HepG2 (cell line): ENCODE measurements around the gene CNTROB. TPM values are rescaled to one million over a fixed set of nuclear protein-coding genes. Genes with fewer than 3 reads are reported as not detected.

Source experiments
- DR1 ChIP-seq: sonication (generic); formaldehyde crosslinking; IDR thresholded peaks from 2 replicates; pipeline ENCODE4 v1.8.0; 2021; ENCODE audit warnings: mild to moderate bottlenecking, missing genetic modification reagents, inconsistent platforms
- FOSL2 ChIP-seq: sonication (generic); formaldehyde crosslinking; IDR thresholded peaks from 2 replicates; pipeline ENCODE4 v1.4.0; 2020; ENCODE audit warnings: missing genetic modification reagents
- FOXJ3 ChIP-seq: sonication (generic); formaldehyde crosslinking; IDR thresholded peaks from 2 replicates; pipeline ENCODE4 v1.4.0; 2020; ENCODE audit warnings: missing genetic modification reagents, mild to moderate bottlenecking, borderline replicate concordance
- FOXO1 ChIP-seq: sonication (generic); formaldehyde crosslinking; IDR thresholded peaks from 2 replicates; pipeline ENCODE4 v1.4.0; 2020; ENCODE audit warnings: missing genetic modification reagents
- LCORL ChIP-seq, 2 experiments: fragments of 450-650 bp in 1 of 2; sonication (generic) in 1 of 2; formaldehyde crosslinking in 1 of 2; IDR thresholded peaks; 2 replicates each; pipeline versions ENCODE4 v1.5.0 to v1.6.1; 2017 to 2020; ENCODE audit warnings: antibody characterized with exemption in 1 of 2, missing genetic modification reagents in 1 of 2
- MXD4 ChIP-seq: IDR thresholded peaks from 2 replicates; pipeline ENCODE4 v1.6.1; 2016; ENCODE audit warnings: mild to moderate bottlenecking, missing biosample characterization, missing genetic modification reagents
- RNF2 ChIP-seq: fragments of 450-650 bp; conservative IDR thresholded peaks from 2 replicates; pipeline ENCODE4 v1.6.1; 2016; ENCODE audit warnings: low read depth
- SAP130 ChIP-seq: IDR thresholded peaks from 2 replicates; pipeline ENCODE4 v1.6.1; 2016; ENCODE audit warnings: low read depth
- SETDB1 ChIP-seq: sonication (generic); formaldehyde crosslinking; IDR thresholded peaks from 2 replicates; pipeline ENCODE4 v1.5.1; 2020; ENCODE audit warnings: missing genetic modification reagents, mild to moderate bottlenecking, borderline replicate concordance
- SRF ChIP-seq: IDR thresholded peaks from 2 replicates; pipeline ENCODE4 v1.6.1; 2011; ENCODE audit warnings: mild to moderate bottlenecking, low read depth, low read length, moderate library complexity
- TBX2 ChIP-seq: sonication (generic); formaldehyde crosslinking; IDR thresholded peaks from 2 replicates; pipeline ENCODE4 v1.5.0; 2020; ENCODE audit warnings: missing genetic modification reagents, mild to moderate bottlenecking, borderline replicate concordance
- XRCC5 ChIP-seq: fragments of 200-400 bp; formaldehyde crosslinking; optimal IDR thresholded peaks from 2 replicates; pipeline ENCODE3; 2017; ENCODE audit warnings: mild to moderate bottlenecking, low read length
- ZBTB42 ChIP-seq: sonication (generic); formaldehyde crosslinking; IDR thresholded peaks from 2 replicates; pipeline ENCODE4 v1.5.0; 2020; ENCODE audit warnings: mild to moderate bottlenecking, missing genetic modification reagents
- ZNF230 ChIP-seq: sonication (generic); formaldehyde crosslinking; IDR thresholded peaks from 2 replicates; pipeline ENCODE4 v1.4.0; 2020; ENCODE audit warnings: mild to moderate bottlenecking, missing genetic modification reagents
- ZNF468 ChIP-seq: sonication (generic); formaldehyde crosslinking; IDR thresholded peaks from 2 replicates; pipeline ENCODE4 v1.8.0; 2022; ENCODE audit warnings: mild to moderate bottlenecking, moderate library complexity, missing genetic modification reagents
- ZNF577 ChIP-seq: sonication (generic); formaldehyde crosslinking; IDR thresholded peaks from 2 replicates; pipeline ENCODE4 v1.4.0; 2020; ENCODE audit warnings: mild to moderate bottlenecking, low read depth, missing genetic modification reagents, borderline replicate concordance
- polyA plus RNA-seq, 8 experiments: library from polyadenylated mRNA; depleted of rRNA in 3 of 8; stranded (reverse) in 7 of 8; unstranded in 1 of 8; fragments of >200 nt; fragmentation: Illumina TruSeq in 4 of 8; extraction: Trizol in 4 of 8; gene quantifications; 2 replicates each; pipeline versions ENCODE4 v1.2.1 to v1.2.3, GENCODE V29; 2011 to 2016; ENCODE audit warnings: low read depth in 4 of 8, missing spikeins in 1 of 8, mixed read lengths in 1 of 8; ENCODE audit not compliant: insufficient read depth in 1 of 8
- total RNA-seq, 5 experiments: library from RNA; depleted of rRNA; stranded (reverse); fragments of >200 nt; fragmentation: Illumina TruSeq; extraction: Trizol; gene quantifications; 2 replicates each; pipeline ENCODE4 v1.2.3, GENCODE V29; 2016; ENCODE audit warnings: low read depth in 1 of 5
- TF ChIP-seq, protein P1 (sequence below): sonication (generic); formaldehyde crosslinking; IDR thresholded peaks from 2 replicates; pipeline ENCODE4 v1.4.0; 2020; ENCODE audit warnings: missing genetic modification reagents
- TF ChIP-seq, protein P2 (sequence below): sonication (generic); formaldehyde crosslinking; IDR thresholded peaks from 2 replicates; pipeline ENCODE4 v1.4.0; 2020; ENCODE audit warnings: mild to moderate bottlenecking, missing genetic modification reagents, borderline replicate concordance
- TF ChIP-seq, protein P3 (sequence below): sonication (generic); formaldehyde crosslinking; IDR thresholded peaks from 2 replicates; pipeline ENCODE4 v1.8.1; 2023; ENCODE audit warnings: mild to moderate bottlenecking, missing genetic modification reagents
- TF ChIP-seq, protein P4 (sequence below): sonication (generic); formaldehyde crosslinking; IDR thresholded peaks from 2 replicates; pipeline ENCODE4 v1.8.0; 2022; ENCODE audit warnings: mild to moderate bottlenecking, missing genetic modification reagents, moderate library complexity
- TF ChIP-seq, protein P5 (sequence below): conservative IDR thresholded peaks from 2 replicates; pipeline ENCODE4 v1.6.1; 2018; ENCODE audit warnings: missing genetic modification reagents

Gene CNTROB
- total and polyA plus RNA-seq, 2 of the 13 experiments (the other 11 are each of a cell fraction or from before 2014, with no cell fraction given) = 21.2 to 24.1 TPM

DNA sequence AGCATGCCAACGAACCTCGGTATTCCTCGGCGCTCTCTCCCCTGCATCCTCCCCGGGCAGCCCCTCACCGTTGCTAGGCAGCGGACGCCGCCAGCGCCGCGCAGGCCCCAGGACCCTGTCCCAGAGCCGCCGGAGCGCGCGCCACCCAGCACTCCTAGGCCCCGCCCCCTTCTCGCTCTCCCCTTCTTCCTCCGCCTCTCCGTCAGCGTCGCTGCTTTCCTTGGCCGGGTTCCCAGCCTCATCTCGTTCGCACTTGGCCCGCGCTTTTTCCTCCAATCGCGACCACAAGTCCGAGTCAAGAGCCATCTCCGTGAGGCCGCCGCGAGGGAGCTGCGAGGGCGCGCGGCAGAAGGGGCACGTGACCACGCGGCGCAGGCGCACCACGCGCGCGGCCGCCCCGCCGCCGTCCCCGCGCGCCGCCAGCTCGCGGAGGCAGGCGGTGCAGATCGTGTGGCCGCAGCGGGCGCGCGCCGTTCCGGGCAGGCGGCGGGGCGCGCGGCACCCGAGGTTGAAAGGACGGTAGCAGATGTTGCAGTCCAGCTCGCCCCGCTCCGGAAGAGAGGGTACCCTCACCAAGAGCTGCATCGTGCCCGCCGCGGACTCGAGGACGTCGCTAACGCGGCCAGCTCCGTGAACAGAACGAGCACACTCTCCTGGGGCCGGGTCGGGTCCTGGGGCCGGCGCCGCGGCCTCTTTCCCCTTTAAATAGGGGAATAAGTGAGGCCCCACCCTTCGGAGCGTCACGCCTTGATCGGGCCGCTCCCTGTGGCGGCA lies 16.2 kb upstream of the CNTROB start, which contains the start of gene RNF227 (continued):
- TF ChIP-seq, protein P1, sequence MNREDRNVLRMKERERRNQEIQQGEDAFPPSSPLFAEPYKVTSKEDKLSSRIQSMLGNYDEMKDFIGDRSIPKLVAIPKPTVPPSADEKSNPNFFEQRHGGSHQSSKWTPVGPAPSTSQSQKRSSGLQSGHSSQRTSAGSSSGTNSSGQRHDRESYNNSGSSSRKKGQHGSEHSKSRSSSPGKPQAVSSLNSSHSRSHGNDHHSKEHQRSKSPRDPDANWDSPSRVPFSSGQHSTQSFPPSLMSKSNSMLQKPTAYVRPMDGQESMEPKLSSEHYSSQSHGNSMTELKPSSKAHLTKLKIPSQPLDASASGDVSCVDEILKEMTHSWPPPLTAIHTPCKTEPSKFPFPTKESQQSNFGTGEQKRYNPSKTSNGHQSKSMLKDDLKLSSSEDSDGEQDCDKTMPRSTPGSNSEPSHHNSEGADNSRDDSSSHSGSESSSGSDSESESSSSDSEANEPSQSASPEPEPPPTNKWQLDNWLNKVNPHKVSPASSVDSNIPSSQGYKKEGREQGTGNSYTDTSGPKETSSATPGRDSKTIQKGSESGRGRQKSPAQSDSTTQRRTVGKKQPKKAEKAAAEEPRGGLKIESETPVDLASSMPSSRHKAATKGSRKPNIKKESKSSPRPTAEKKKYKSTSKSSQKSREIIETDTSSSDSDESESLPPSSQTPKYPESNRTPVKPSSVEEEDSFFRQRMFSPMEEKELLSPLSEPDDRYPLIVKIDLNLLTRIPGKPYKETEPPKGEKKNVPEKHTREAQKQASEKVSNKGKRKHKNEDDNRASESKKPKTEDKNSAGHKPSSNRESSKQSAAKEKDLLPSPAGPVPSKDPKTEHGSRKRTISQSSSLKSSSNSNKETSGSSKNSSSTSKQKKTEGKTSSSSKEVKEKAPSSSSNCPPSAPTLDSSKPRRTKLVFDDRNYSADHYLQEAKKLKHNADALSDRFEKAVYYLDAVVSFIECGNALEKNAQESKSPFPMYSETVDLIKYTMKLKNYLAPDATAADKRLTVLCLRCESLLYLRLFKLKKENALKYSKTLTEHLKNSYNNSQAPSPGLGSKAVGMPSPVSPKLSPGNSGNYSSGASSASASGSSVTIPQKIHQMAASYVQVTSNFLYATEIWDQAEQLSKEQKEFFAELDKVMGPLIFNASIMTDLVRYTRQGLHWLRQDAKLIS (CRISPR knock-in tag) = no peak
- no peak for TF ChIP-seq LCORL (IDR thresholded peaks at IDR 0.05)
- no peak; the same call in 1 of the 2 replicates for TF ChIP-seq LCORL (CRISPR knock-in tag; IDR thresholded peaks at IDR 0.05)
- TF ChIP-seq RNF2 = peak; percentile 97
- peak; percentile 88 for TF ChIP-seq ZNF230 (CRISPR knock-in tag)
- TF ChIP-seq ZBTB42 (CRISPR knock-in tag) = peak; percentile 89
- no peak for TF ChIP-seq FOXJ3 (CRISPR knock-in tag)
- TF ChIP-seq, protein P2, sequence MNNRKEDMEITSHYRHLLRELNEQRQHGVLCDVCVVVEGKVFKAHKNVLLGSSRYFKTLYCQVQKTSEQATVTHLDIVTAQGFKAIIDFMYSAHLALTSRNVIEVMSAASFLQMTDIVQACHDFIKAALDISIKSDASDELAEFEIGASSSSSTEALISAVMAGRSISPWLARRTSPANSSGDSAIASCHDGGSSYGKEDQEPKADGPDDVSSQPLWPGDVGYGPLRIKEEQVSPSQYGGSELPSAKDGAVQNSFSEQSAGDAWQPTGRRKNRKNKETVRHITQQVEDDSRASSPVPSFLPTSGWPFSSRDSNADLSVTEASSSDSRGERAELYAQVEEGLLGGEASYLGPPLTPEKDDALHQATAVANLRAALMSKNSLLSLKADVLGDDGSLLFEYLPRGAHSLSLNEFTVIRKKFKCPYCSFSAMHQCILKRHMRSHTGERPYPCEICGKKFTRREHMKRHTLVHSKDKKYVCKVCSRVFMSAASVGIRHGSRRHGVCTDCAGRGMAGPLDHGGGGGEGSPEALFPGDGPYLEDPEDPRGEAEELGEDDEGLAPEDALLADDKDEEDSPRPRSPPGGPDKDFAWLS (CRISPR knock-in tag) = no peak
- TF ChIP-seq, protein P3, sequence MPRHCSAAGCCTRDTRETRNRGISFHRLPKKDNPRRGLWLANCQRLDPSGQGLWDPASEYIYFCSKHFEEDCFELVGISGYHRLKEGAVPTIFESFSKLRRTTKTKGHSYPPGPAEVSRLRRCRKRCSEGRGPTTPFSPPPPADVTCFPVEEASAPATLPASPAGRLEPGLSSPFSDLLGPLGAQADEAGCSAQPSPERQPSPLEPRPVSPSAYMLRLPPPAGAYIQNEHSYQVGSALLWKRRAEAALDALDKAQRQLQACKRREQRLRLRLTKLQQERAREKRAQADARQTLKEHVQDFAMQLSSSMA (CRISPR knock-in tag) = peak; percentile 57; the same call in 1 of the 2 replicates
- peak; percentile 67; the same call in 1 of the 2 replicates for TF ChIP-seq MXD4
- TF ChIP-seq, protein P4, sequence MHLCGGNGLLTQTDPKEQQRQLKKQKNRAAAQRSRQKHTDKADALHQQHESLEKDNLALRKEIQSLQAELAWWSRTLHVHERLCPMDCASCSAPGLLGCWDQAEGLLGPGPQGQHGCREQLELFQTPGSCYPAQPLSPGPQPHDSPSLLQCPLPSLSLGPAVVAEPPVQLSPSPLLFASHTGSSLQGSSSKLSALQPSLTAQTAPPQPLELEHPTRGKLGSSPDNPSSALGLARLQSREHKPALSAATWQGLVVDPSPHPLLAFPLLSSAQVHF (CRISPR knock-in tag) = peak; percentile 87
- peak; percentile 47; the same call in 1 of the 2 replicates for TF ChIP-seq SAP130 (CRISPR knock-in tag)
- peak; percentile 74; the same call in 1 of the 2 replicates for TF ChIP-seq ZNF468
- no peak for TF ChIP-seq ZNF577 (CRISPR knock-in tag)
- TF ChIP-seq, protein P5, sequence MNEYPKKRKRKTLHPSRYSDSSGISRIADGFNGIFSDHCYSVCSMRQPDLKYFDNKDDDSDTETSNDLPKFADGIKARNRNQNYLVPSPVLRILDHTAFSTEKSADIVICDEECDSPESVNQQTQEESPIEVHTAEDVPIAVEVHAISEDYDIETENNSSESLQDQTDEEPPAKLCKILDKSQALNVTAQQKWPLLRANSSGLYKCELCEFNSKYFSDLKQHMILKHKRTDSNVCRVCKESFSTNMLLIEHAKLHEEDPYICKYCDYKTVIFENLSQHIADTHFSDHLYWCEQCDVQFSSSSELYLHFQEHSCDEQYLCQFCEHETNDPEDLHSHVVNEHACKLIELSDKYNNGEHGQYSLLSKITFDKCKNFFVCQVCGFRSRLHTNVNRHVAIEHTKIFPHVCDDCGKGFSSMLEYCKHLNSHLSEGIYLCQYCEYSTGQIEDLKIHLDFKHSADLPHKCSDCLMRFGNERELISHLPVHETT = no peak
- TF ChIP-seq DR1 (CRISPR knock-in tag) = peak; percentile 78; the same call in 1 of the 2 replicates
- no peak for TF ChIP-seq XRCC5
- TF ChIP-seq TBX2 = peak; percentile 56; the same call in 1 of the 2 replicates
- no peak for TF ChIP-seq FOXO1 (CRISPR knock-in tag)
- no peak for TF ChIP-seq SETDB1 (CRISPR knock-in tag)
- 0 out of 2 replicates have a peak, but pooled peaks have one; percentile 18 for TF ChIP-seq FOSL2
- no peak for TF ChIP-seq SRF
